ENCODE data around the gene PEAR1. TPM values are rescaled to one million over a fixed set of nuclear protein-coding genes. Genes with fewer than 3 reads are reported as not detected.
A peak's percentile ranks its signal among the peaks of the same experiment; 100 is the strongest.
"Not testable (repeated sequence)": the region's sequence is repeated elsewhere in the genome, so short reads cannot be mapped to it uniquely, and the experiment has no call there.

PEAR1 gene
- total RNA-seq, 1 donor, result 12.1 TPM

DNA sequence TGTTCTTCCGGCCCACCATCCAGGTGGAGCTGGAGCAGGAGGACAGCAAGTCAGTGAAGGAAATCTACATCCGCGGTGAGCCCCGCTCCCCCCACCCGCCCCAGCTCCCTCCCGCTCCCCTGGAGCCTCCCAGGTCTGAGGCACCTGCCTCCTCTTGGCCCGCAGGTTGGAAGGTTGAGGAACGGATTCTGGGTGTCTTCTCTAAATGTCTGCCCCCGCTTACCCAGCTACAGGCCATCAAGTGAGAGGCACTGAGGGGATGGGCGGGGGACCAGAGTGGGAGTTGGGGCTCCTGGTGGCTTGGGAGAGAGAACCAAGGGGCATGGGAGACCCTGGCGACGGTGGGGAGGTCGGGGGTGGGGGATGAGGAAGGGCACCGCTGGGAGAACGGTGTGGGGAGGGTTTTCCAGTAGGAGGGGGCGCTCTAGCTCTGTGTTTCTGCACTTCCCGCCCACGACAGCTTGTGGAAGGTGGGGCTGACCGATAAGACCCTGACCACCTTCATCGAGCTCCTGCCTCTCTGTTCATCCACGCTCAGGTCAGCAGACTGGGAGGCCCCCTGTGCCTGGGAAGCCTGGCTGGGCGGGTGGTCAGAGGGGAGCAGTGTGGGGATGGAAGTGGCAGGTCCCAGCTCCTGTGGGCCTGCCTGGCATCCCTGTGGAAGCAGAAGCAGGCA, 31.1 kb downstream of the PEAR1 start:
- no peak overlapping the region for H3K4me3 ChIP-seq (ENCODE audit: low read depth, low read length)
- TF ChIP-seq, protein P1, sequence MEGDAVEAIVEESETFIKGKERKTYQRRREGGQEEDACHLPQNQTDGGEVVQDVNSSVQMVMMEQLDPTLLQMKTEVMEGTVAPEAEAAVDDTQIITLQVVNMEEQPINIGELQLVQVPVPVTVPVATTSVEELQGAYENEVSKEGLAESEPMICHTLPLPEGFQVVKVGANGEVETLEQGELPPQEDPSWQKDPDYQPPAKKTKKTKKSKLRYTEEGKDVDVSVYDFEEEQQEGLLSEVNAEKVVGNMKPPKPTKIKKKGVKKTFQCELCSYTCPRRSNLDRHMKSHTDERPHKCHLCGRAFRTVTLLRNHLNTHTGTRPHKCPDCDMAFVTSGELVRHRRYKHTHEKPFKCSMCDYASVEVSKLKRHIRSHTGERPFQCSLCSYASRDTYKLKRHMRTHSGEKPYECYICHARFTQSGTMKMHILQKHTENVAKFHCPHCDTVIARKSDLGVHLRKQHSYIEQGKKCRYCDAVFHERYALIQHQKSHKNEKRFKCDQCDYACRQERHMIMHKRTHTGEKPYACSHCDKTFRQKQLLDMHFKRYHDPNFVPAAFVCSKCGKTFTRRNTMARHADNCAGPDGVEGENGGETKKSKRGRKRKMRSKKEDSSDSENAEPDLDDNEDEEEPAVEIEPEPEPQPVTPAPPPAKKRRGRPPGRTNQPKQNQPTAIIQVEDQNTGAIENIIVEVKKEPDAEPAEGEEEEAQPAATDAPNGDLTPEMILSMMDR (IDR thresholded peaks at IDR 0.05; ENCODE audit: insufficient read depth, low read depth, low read length), result no peak
- DNase-seq (ENCODE audit: low read depth), result no peak

DNA sequence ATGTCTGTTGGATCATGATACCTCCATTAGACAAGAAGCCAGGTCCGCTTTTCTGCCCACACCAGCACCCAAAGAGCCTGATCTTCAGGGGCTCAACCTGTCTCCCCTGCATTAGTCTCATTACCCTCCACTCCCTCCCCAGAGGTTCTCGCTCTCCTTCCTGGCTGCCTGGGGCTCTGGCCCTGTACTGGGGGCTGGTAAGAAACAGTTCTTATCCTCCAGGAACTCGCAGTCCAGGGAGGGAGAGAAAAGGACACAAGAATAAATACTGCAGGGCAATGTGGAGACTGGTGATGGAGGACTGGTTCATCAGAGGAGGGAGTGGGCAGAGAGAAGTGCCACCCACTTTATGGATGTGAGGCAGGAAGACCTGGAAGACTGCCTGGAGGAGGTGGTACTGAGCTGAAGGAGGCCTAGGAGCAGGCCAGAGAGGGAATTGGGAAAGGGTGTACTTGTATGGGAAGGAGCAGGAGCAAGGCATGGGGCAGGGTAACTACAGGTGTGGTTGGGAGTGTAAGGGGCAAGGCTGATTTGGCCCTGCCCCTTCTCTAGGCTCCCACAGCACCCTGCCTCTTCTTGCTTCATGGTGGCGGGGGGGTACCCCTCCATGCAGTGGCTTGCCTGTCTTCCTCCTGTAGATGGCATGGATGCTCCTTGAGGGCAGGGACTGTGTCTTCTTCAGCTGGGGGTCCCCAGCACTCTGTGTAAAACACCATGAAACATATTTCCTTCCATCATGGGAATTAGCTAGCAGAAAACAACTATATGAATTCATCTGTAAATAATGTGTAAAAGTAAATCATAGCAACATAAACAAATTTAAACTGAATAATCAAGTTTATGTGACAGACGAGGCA, 31.9 kb downstream of the PEAR1 start:
- TF ChIP-seq, protein P1 (IDR thresholded peaks at IDR 0.05; ENCODE audit: insufficient read depth, low read depth, low read length), result no peak
- no peak overlapping the region for H3K4me3 ChIP-seq (ENCODE audit: low read depth, low read length)
- DNase-seq (ENCODE audit: low read depth), result no peak

DNA sequence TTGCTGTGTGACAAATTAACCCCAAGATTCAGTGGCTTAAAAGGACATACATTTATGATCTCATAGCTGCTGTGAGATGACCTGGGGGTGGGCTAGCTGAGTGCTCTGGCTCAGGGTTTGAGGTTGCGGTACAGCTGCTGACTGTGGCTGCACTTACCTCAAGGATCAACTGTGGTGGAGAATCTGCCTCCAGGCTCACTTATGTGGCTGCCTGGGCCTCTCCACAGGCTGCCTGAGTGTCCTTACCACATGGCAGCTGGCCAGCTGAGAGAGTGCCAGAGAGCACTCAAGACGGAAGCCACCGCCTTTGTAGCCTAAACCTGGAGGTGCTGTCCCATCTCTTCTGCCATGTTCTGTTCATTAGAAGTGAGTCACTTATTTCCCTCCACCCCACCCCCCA, 32.7 kb downstream of the PEAR1 start:
- H3K4me3 ChIP-seq (ENCODE audit: low read depth, low read length), result no peak overlapping the region
- TF ChIP-seq, protein P1 (IDR thresholded peaks at IDR 0.05; ENCODE audit: insufficient read depth, low read depth, low read length), result no peak
- peak; percentile 45 for DNase-seq (ENCODE audit: low read depth)

DNA sequence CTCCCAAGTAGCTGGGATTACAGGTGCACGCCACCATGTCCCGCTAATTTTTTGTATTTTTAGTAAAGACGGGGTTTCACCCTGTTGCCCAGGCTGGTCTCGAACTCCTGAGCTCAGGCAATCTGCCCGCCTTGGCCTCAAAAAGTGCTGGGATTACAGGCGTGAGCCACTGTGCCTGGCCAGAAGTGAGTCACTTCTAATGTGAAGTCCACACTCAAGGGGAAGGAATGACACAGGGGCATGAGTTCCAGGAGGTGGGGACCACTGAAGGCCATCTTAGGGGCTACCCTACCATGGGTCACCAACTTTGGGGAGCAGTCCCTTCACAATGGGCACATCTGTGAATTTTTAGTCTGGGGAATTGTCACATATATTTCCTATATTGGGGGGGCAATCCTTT, 33.2 kb downstream of the PEAR1 start:
- not testable (repeated sequence) for DNase-seq (ENCODE audit: low read depth); H3K4me3 ChIP-seq (ENCODE audit: low read depth, low read length)

DNA sequence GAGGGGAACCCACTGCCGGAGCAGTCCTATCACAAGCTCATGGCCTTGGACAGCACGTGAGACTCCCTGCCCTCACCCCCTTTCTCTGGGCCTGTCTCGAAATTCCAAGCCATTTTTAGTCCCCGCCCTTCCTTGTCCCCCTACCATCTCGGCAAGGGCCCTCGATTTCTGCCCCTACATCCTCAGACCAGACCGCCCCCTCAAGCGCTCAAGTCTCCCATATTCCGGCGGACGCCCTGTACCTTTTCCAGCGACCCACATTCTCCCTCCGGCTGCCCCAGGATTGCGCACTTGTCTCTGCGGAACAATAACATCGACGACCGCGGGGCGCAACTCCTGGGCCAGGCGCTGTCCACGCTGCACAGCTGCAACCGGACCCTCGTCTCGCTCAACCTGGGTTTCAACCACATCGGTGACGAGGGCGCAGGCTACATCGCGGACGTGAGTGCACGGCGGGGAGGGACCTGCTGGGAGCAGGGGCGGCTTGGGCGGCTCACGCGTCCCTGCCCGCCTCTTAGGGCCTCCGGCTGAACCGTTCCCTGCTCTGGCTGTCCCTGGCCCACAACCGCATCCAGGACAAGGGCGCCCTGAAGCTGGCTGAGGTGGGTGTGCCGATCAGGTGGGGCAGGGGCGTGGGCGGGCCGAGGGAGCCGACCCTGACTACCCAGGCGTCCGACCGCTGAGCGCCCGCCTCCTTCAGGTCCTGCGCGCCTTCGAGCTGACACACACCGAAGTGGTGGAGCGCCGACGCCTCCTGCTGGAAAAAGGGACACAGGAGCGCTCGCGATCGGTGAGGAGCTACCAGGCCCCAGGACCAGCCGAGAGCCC, 33.9 kb downstream of the PEAR1 start:
- DNase-seq (ENCODE audit: low read depth), result peak; percentile 71
- TF ChIP-seq, protein P1 (IDR thresholded peaks at IDR 0.05; ENCODE audit: insufficient read depth, low read depth, low read length), result peak; percentile 75
- H3K4me3 ChIP-seq (ENCODE audit: low read depth, low read length), result peak overlapping the region; percentile 51

- TF ChIP-seq, protein P1 (IDR thresholded peaks at IDR 0.05; ENCODE audit: insufficient read depth, low read depth, low read length), result no peak
- DNase-seq (ENCODE audit: low read depth), result no peak
- no peak overlapping the region for H3K4me3 ChIP-seq (ENCODE audit: low read depth, low read length)
Measured at GRCh38 chr1:156928043-156928602, 34.6 kb downstream of the PEAR1 start.
